Mucosa of stomach (tissue), 1 donor: Measurements from ENCODE around the gene TMEM255B.

Source experiments
- H3K27me3 ChIP-seq: one replicate; pipeline ENCODE4 v1.7.0; 2013; ENCODE audit warnings: mild to moderate bottlenecking, low read length; ENCODE audit not compliant: control insufficient read depth, insufficient read depth
- H3K36me3 ChIP-seq: one replicate; pipeline ENCODE4 v1.7.0; 2013; ENCODE audit warnings: low read length; ENCODE audit not compliant: control insufficient read depth, insufficient read depth
- H3K4me1 ChIP-seq: one replicate; pipeline ENCODE4 v1.7.0; 2013; ENCODE audit warnings: mild to moderate bottlenecking, low read length; ENCODE audit not compliant: control insufficient read depth, insufficient read depth
- H3K4me3 ChIP-seq: one replicate; pipeline ENCODE4 v1.7.0; 2013; ENCODE audit warnings: low read length
- H3K9ac ChIP-seq: one replicate; pipeline ENCODE4 v1.7.0; 2013; ENCODE audit warnings: mild to moderate bottlenecking, low read length, moderate library complexity
- H3K9me3 ChIP-seq: one replicate; pipeline ENCODE4 v1.7.0; 2013; ENCODE audit warnings: mild to moderate bottlenecking, low read length, moderate library complexity; ENCODE audit not compliant: control insufficient read depth
- donor health status: Pancreatic carcinoma.

TMEM255B gene

DNA sequence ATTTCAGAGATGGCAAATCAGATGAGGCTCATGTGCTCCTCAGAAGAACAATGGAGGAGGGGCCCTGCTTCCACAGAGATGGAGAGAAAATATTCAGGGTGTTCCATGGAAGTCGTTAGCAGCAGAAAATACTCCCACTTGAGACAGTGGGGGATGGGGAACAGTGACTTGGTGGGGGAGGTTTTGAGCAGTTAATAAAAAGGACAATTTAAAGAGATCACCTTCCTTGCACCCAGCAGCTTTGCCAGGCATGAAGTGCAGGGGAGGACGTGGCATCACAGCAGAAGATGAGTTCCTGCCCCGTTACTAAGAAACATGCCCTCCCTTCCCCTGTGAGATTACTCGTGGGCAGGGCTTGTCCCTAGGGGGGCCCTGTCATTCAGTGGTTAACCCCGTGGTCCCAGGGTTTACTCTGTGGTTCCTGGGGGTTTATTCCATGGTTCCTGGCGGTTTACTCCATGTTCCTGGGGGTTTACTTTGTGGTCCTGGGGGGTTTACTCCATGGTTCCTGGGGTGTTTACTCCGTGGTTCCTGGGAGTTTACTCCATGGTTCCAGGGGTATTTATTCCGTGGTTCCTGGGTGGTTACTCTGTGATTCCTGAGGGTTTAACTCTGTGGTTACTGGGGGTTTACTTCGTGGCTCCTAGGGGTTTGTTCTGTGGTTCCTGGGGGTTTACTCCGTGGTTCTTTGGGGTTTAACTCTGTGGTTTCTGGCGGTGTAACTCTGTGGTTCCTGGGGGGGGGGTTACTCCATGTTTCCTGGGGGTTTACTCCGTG, 49.2 kb downstream of the TMEM255B start:
- Histone ChIP-seq H3K9me3 (no peaks in the 10 kb centered on the region), H3K4me3 (no peak overlapping the region), H3K4me1 (no peaks in the 10 kb centered on the region), H3K27me3 (no peaks in the 10 kb centered on the region), H3K36me3 (no peaks in the 10 kb centered on the region), H3K9ac (no peak overlapping the region)

DNA sequence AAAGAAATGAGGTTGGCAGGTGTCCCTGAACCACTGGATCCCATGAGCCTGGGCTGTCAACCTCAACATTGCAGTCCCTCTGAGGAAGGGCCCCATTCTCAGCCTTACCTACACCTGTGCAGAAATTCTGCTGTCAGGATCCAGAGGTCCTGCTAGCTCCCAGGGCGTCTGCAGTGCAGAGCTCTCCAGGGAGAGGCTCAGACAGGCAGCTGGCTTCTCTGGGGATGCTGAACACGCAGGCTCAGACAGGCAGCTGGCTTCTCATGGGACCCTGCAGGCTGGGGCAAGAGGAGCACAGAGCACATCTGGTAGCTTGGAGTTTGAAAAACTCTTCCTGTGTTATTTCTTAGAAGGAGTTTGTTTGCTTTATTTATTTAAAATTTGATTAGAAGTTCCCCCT, 50.9 kb downstream of the TMEM255B start:
- no peak overlapping the region for H3K4me3 ChIP-seq
- no peak overlapping the region for H3K9ac ChIP-seq
- no peaks in the 10 kb centered on the region for H3K4me1 ChIP-seq
- H3K36me3 ChIP-seq: no peaks in the 10 kb centered on the region
- no peaks in the 10 kb centered on the region for H3K27me3 ChIP-seq
- H3K9me3 ChIP-seq: no peaks in the 10 kb centered on the region

DNA sequence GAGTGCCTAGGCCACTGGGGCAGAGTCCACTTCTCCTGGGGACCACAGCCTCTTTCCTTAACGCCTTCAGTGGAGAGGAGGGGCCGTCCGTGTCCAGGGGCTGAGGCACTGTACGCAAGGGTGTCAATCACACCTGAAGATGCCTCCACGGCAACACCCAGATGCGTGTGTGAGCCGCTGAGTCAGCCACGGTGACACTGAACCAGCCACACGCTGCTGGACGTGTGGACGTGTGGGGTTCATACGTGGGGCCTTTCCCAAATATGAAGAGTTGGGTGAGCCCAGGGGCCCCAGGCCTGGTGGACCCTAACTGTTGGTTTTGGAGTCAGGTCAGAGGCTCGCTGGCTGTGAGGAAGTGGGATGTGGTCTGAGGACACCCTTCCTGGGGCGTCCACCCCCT, 51.6 kb downstream of the TMEM255B start:
- Histone ChIP-seq H3K4me3 (no peak overlapping the region), H3K27me3 (no peaks in the 10 kb centered on the region), H3K4me1 (no peaks in the 10 kb centered on the region), H3K9ac (no peak overlapping the region), H3K36me3 (no peaks in the 10 kb centered on the region), H3K9me3 (no peaks in the 10 kb centered on the region)

DNA sequence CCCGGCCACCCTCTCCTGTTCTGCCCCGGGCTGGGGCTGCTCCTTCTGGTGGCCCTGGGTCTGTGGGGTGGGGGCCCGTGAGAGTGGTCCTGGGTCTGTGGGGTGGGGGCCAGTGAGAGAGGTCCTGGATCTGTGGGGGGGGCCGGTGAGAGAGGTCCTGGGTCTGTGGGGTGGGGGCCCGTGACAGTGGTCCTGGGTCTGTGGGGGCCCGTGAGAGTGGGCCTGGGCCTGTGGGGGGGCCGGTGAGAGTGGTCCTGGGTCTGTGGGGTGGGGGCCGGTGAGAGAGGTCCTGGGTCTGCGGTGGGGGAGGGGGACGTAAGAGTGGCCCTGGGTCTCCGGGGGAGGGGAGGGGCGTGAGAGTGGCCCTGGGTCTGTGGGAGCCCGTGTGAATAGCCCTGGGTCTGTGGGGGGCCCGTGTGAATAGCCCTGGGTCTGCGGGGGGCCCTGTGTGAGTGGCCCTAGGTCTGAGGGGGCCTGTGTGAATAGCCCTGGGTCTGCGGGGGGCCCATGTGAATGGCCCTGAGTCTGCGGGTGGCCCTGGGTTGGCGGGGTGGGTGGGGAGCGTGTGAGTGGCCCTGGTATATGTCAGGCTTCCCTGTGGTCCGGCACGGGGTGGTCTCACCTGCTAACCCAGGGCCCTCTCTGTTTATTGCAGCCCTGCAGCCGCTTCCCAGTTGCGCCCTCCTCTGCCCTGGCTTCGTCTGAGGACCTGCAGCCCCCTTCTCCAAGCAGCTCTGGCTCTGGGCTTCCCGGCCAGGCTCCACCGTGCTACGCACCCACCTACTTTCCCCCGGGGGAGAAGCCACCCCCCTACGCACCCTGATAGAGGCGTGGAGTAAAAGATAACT, 52.3 kb downstream of the TMEM255B start:
- Histone ChIP-seq H3K4me1 (peaks cover 1% of the 10 kb centered on the region), H3K9ac (no peak overlapping the region), H3K4me3 (no peak overlapping the region), H3K9me3 (no peaks in the 10 kb centered on the region), H3K36me3 (no peaks in the 10 kb centered on the region), H3K27me3 (no peaks in the 10 kb centered on the region)

DNA sequence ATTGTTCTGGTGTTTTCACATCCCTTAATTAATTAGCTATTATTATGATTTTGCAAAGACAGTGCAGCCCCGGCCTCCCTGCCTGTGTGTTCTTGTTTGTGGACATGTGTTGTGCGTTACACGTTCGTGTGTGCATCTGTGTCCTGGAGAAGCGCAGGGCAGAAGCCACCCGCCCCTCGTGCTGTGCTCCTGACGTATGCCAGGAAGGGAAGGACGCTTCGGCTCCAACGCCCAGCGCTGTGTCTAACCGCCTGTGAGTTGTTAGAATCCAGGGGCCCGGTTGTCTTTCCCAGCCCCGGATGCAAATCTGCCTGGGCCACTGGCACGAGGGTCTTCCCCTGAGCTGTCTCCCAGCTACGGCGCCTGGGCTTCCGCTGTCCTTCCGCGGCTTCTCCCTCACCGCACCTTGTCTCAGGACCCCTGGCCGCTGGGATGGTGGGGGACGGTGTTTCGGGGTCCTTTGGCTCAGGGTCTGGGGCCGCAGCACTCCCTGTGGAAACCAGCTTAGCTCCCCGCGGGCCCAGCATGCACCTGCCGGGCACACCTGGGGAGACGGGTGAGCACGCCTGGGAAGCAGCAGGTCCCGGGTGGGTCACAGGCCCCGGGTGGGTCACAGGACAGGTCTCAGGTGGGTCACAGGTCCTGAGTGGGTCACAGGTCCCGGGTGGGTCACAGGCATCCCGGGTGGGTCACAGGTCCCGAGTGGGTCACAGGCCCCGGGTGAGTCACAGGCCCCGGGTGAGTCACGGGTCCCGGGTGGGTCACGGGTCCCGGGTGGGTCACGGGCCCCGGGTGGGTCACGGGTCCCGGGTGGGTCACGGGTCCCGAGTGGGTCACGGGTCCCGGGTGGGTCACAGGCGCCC, 53.4 kb downstream of the TMEM255B start:
- no peak overlapping the region for H3K4me3 ChIP-seq
- H3K9ac ChIP-seq: no peak overlapping the region
- no peaks in the 10 kb centered on the region for H3K9me3 ChIP-seq
- H3K27me3 ChIP-seq: no peaks in the 10 kb centered on the region
- peaks cover 8% of the 10 kb centered on the region for H3K4me1 ChIP-seq
- H3K36me3 ChIP-seq: no peaks in the 10 kb centered on the region

GRCh38 chr13:113813070-113813748, 54.2 kb downstream of the TMEM255B start:
- no peaks in the 10 kb centered on the region for H3K9me3 ChIP-seq
- no peaks in the 10 kb centered on the region for H3K27me3 ChIP-seq
- peaks cover 8% of the 10 kb centered on the region for H3K4me1 ChIP-seq
- no peak overlapping the region for H3K4me3 ChIP-seq
- H3K9ac ChIP-seq: no peak overlapping the region
- no peaks in the 10 kb centered on the region for H3K36me3 ChIP-seq

GRCh38 chr13:113813749-113814434, 54.9 kb downstream of the TMEM255B start:
- Histone ChIP-seq H3K27me3 (no peaks in the 10 kb centered on the region), H3K36me3 (no peaks in the 10 kb centered on the region), H3K9me3 (no peaks in the 10 kb centered on the region), H3K4me1 (peaks cover 8% of the 10 kb centered on the region), H3K4me3 (no peak overlapping the region), H3K9ac (no peak overlapping the region)

DNA sequence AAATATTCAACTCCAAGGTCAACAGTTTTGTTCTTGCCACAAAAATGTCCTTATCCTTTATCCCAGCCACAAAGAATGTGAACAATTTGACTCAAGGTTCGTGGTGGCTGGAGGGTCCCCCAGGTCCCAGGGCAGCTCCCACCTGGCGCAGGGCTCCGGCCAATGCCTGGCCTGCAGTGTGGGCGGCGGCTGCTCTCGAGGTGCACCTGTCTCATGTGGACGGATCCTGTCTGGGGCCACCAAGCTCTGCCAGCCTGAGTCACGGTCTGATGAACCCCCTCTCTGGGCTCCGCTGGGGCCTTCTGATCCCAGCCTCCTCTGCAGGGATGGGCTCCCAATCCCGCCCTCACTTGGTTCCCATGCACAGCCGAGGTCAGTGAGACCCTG, 55.4 kb downstream of the TMEM255B start:
- no peak overlapping the region for H3K9ac ChIP-seq
- peaks cover 8% of the 10 kb centered on the region for H3K4me1 ChIP-seq
- H3K36me3 ChIP-seq: no peaks in the 10 kb centered on the region
- H3K4me3 ChIP-seq: no peak overlapping the region
- no peaks in the 10 kb centered on the region for H3K9me3 ChIP-seq
- H3K27me3 ChIP-seq: no peaks in the 10 kb centered on the region

GRCh38 chr13:113815151-113816058, 56.4 kb downstream of the TMEM255B start:
- H3K36me3 ChIP-seq: no peaks in the 10 kb centered on the region
- no peaks in the 10 kb centered on the region for H3K27me3 ChIP-seq
- no peaks in the 10 kb centered on the region for H3K9me3 ChIP-seq
- H3K4me1 ChIP-seq: peaks cover 8% of the 10 kb centered on the region
- no peak overlapping the region for H3K4me3 ChIP-seq
- H3K9ac ChIP-seq: no peak overlapping the region

DNA sequence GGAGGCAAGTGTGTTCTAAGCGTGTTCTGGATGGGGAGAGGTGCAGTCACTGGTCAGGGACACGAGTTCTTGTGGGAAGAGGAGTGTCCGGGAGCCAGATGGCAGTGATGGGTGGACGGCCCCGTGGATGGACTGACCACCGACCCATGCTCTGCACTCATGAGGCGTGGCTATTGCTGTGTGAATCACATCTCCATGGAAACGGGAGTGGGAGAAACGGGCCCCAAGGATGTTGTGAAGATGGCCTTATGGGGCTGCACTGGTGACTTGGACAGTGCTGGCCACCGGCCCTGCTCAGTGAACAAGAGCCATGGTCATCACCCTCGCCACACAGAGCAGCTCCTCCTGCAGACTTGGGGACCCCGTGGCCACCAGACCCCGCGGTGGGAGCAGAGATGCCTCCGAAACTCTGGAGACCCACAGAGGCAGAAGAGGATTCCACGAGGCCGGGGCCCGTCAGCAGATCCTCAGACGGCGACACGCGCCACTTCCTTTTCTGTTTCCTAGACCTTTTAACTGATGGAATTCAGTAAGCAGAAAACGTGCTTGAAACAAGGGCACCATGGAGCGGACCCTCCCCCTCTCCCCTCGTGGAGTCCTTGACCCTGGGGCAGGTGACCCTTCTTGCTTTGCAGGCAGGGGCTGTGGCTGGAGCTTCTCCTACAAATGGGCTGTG, 57.4 kb downstream of the TMEM255B start:
- H3K36me3 ChIP-seq: no peaks in the 10 kb centered on the region
- H3K4me3 ChIP-seq: no peak overlapping the region
- H3K9ac ChIP-seq: no peak overlapping the region
- no peaks in the 10 kb centered on the region for H3K9me3 ChIP-seq
- no peaks in the 10 kb centered on the region for H3K27me3 ChIP-seq
- peaks cover 9% of the 10 kb centered on the region for H3K4me1 ChIP-seq
